NCI-H1417 treated with DMSO at 0.1 percent for 48 hours (cell line): ENCODE data around the gene DGKI.
"Not testable (repeated sequence)": the region's sequence is repeated elsewhere in the genome, so short reads cannot be mapped to it uniquely, and the experiment has no call there.

Experiments
- DNase-seq: peaks from one replicate; lab custom pipeline; 2025; lab: John Stamatoyannopoulos, UW

DGKI gene

DNA sequence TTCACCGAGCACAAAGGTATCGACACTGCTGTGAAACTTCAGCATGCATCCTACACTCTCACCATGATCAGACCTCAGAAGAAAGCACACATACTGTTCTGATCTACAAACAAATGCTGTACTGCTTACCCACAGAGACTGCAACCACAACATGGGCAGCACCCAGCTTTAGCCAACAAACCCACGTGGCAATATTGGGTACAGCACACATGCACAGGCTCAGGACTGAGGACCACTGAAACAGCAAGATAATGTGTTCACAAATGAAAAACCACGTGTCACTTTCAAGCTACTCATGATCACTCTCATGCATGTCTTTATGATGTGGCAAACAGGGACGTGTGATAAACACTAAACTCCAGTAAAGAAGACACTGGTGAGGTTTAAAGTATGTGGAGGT lies 383.9 kb downstream of the DGKI start:
- no peak for DNase-seq

DNA sequence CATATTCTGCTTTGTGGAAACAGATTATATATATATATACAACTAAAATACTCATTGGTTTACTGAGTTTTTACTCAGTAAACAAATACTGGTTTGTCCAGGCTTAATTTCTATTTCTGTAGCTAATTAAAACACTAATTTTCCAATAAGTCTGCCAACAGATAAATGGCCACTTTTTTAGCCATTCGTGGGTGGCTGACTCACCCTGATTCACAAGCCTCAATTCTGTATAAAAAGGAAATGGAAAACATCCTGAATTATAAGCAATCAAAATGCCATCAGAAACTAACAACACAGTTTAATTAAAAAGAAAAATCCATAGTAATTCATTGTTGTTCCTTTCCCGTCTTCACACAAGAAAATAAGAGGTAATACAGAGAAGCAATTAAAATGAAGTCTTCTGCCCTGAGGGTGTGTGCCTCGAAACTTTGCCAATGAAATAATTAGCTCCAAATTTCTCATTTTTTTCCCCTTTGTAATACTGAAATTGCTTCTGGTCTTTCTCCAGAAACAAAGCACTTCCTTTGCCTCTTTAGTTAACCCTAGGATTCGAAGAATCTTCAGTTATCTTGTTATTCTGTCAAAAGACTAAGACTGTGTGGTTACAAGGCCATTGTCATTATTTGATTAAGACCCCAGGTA lies 384.6 kb downstream of the DGKI start:
- no peak for DNase-seq

DNA sequence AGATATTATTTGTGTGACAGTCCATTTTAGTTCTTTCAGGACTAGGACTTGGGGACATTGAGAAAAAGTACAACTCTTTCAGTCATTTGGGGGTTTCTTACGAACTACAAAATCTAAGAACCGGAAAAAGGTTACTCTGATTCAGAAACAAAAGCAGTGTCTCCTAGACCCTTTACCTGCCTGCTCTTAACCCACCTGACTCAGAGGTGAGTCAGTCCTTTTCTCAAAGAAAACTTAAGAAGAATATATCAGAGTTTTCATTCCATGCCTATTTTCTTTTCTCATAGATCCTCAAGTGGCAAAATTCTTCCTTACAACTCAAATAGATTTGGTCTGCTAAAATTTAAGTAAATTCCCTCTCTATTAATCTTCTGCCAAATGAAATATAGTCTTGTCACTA lies 388.4 kb downstream of the DGKI start:
- DNase-seq = no peak

DNA sequence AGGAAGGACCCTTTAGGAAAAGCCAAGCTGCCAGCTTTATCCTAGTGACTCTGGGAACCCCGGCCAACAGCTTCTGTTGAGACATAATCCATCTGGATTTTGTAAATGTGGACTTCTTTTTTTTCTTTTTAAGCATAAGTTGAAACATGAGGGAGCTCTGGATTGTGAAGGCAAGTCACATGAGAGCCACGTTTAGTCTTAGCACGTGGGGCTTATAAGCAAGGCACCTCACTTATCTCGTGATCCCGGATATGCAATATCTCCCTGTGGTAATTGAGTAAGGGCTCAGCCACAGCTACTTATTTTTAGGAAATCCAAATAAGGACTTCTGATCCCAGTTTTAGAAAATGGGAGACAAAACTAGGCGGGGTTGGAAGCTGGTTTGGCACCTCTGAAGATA lies 392.0 kb downstream of the DGKI start:
- DNase-seq = no peak

DNA sequence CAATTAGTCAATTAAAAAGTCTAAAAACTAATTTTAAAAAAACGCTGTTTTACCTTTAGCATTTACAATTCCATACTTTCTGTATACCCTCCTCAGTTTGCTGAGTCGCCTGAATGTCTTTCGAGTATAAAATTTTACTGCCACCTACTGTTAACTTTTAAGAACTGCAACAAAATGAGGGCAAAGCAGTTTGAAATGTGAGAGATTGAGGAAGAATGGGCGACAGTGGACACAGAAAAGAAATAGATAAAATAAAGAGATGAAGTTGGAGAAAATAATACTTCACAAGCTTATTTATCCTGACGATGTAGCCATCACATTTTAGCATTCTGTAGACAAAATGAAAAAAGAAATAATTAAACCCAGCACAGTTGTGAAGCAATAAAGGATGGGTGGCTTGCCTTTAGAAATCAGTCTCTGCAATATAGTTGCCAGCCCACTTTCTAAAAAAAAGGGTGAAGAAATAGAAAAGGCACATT lies 392.5 kb downstream of the DGKI start:
- DNase-seq = peak; percentile 28

DNA sequence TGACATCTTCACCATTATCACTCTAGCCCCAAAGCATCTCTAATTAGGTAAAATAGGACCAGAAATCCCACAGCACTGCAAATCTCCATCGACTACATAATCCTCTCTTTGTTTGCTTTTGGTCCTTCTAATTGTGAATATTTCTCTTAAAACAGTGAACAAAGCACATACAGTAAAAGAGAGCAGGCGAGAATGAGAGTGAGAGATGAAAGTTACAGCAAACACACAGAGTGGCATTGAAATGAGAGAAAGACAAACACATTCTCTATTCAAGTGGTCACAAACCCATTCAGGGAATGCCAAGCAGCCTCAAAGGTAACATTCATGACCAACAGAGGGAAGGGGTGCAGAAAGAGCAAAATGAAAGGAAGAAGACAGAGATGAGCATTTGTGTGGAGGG lies 393.4 kb downstream of the DGKI start:
- DNase-seq = no peak

DNA sequence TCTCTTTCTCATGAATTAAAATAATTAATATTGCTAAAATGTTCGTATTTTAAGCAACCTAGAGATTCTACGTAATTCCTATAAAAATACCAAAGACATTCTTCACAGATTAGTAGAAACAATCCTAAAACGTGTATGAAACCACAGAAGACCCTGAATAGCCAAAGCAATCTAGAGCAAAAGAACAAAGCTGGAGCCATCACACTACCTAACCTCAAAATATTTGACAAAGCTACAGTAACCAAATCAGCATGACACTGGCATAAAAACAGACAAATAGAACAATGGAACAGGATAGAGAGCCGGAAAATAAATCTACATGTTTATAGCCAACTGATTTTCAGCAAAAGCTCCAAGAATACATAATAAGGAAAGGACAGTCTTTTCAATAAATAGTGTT lies 397.8 kb downstream of the DGKI start:
- DNase-seq = no peak

DNA sequence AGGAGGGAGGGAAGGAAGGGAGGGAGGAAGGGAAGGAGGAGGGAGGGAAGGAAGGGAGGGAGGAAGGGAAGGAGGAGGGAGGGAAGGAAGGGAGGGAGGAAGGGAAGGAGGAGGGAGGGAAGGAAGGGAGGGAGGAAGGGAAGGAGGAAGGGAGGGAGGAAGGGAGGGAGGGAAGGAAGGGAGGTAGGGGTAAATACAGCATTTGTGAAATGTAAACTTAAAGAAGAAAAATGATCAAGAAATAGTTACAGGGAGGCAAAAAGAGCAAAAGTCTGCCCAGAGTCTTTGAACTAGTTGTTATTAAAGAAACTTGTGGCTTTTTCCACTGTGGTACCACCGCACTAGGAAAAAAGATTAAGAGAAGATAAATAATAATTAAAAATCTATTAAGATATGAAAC lies 398.2 kb downstream of the DGKI start:
- DNase-seq = not testable (repeated sequence)

DNA sequence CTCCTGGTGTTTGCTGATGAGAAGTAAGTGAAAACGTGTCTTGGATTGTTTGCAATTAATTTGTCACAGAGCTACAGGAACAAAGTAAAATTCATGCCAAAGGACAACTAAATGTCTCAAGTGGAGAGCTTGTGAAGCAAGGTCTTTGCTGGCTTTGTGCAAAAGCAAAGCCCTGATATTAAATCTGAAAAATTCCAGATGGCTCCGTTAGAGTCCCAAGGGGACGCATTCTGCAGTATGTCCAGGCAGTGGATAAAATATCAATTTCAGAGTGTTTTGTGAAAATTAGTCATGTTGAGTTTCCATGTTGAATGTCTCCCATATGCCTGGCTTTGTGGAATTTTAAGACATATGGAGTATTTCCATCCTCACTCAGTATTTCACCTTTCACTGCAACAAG lies 400.7 kb downstream of the DGKI start:
- no peak for DNase-seq

DNA sequence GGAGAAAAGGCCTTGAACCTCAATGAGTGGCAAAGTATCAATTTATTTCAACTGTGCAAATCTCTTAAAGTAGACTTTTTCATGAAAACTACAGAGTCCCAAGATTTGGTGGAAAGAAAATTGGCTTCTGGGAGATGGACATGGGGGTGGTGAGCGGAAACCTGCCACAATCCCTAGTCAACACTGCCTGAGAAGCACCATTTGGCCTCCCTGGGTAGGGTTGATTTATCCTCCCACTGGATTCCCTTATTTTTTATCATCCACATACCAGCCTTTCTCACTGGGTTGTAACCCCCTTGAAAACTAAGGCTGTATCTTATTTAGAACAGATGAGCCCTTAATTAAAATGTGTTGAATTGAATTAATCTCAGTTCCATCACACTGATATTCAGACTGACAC lies 401.5 kb downstream of the DGKI start:
- DNase-seq = no peak

DNA sequence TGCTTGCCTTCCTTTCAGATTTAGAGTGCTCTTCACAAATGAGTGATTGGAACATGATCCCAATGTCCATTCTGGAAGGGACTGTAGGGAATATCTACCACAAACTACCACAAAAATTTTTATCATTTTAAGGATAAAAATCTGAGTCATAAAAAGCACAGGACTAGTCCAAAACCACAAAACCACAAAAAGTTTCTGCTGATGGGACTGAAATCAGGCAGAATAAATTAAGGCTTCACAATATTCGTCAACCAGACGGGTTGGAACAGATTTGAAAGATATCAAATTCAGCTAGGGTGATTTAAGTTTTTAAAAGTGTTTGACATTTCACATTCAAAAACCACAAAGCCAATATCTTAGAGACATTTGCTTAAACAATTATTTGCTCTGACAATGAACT lies 403.2 kb downstream of the DGKI start:
- DNase-seq = no peak

DNA sequence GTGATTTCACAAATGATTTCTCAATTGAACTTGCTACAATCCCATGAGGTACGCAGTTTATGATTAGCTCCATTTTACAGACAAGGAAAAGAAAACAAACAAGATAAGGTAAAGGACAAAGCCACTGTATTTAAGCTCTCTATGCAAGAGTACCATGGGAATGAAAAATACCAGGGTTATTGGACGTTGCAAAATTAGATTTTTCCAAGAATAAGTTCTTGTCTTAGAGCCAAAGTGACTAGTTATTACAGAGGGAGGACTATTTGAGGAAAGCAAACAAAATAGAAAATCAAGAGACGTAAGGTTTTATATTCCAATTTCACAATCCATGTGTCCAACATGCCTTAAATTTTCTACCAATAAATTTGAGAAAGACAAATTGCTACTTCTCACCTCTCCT lies 405.3 kb downstream of the DGKI start:
- DNase-seq = no peak

DNA sequence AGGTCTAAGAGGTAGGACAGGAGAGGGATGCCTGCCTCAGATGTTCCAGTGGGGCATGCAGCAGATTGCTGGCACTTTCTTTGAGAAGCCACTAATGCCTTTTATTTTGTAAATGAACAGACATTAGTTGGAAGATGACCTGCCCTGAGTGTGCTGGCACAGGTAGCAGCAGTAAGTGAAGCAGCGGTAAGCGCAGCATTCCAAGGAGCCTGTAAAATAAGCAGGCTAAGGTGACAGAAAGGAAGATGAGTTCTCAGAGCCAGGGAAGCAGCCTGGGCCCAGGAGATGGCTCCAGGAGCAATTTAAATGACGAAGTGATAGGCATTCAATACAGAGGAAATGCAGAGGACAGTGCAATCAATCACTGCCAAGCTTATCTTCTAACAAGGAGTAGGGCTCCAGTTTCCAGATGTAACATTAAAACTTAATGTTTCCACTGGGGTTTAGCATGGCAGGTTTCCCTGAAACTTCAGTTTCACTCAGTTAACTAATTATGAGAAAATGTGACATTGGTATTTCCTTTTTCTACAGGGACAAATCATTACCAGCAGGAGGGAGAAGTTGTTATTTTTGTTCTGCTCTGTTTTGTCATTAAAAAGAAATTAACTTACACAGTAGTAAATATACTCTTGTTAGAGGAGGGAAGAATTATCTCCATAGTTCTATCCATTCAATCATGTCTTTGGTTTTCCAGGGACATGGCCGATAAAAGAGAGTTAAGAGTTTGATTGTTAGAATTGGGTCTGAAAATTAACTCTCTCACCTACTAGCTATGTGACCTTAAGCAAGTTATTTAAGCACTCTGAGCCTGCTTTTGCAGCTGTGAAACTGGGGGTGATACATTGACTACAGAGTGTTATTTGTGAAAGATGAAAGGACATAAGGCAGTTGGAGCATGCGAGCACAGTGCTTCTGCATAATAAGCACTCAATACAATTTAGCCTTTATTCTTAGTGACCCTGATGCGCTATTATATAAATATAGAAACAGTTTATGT lies 406.6 kb downstream of the DGKI start:
- no peak for DNase-seq

DNA sequence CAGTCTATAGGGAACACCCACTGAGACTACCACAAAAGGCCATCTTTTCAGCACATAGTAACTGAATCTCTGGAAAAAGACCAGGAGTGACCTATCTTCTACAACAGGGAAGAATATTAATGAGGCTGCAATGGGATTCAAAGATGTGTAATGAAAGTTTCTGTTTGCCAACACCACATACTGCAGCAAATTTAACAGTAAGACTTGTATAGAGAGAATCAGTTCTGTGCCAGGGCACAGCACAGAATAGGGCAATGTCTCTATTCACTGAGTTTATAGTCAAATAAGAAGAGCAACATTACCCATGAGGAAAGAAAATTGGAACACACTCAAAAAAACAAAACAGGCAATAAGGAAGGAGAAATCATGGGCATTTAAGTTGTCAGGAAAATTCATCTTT lies 411.8 kb downstream of the DGKI start:
- DNase-seq = no peak

DNA sequence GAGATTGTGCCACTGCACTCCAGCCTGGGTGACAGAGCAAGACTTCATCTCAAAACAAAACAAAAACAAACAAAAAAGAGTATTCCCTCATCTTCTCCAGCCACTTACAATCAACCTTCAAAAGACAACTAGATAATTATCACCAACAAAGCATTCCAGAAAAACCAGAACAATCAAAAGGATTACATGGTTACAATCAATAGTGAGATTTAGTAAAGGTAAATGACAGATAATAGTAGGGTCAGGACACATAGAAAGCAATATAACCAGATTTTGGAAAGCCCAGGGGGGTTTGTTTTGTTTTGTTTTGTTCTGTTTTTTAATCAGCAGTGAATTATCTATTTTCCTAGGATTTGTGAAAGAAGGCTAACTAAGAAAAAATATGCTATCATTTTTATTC lies 412.2 kb downstream of the DGKI start:
- DNase-seq = no peak

DNA sequence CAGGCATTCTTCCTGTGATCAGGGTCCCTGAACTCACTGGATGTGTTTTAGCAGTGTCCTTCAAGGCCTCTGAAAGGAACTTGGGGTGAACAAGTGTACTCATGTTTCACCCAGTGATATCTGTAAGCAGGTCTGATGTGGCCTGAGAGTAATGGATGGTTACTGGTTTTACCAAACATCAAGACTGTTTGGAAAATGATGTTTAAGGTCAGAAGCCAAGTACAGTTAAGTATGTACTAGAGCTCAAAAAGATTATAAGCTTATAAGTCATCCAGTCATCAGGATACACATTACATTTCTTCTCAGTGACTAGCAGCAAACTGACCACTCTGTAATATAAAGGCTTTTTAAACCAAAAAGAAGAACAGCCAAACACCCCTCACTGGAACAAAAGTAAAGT lies 423.5 kb downstream of the DGKI start:
- no peak for DNase-seq

DNA sequence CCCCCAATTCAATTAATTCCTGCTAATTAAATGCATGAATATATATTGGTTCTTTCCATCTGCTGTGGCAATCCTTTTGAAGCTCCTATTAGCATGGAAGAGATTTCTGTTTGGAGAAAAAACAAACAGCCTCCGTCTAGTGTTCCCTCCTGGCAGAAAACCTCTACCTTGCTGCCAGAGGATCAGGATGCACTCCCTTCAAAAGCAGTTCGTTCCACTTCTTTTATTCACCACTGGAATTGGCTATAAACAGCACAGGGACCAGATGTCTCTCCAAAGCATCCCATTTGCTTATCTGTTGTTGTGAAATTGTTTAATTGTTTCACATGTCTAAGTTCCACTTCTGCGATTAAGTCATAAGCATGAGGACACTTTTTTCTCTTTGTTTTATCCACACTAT lies 425.4 kb downstream of the DGKI start:
- DNase-seq = no peak

DNA sequence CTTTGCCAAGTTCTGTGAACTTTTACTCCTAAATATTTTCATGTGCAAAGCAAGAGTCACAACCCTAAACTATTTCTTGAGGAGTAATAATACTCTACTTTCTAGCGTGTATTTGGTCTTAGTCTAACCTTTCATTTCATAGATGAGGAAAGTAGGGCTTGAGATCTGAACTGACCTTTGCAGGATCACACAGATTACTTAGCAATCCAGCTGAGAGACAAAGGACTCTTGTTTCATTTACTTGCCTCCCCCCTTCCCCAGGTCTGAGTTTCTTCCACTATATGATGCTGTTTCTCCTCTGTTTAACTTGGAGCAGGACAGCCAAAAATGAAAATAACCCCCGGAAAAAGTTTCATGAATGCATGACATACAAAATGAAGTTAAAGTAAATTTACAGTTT lies 427.9 kb downstream of the DGKI start:
- no peak for DNase-seq

DNA sequence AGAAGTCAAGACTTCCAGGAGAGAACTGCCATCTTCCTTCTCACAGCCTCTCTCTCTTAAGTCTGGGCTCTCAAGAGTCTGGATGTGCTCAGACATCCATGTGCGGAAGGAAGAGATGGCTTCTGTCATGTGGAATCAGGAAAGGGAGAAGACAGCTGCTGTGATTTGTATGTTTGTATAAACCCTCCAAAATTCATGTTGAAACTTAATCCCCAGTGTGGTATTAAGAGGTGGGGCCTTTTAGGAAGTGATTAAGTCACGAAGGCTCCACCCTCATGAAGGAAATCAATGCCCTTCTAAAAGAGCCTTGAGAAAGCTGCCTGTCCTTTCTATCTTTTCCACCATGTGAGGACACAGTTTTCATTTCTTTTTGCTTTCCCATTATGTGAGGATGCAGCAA lies 429.3 kb downstream of the DGKI start:
- no peak for DNase-seq

DNA sequence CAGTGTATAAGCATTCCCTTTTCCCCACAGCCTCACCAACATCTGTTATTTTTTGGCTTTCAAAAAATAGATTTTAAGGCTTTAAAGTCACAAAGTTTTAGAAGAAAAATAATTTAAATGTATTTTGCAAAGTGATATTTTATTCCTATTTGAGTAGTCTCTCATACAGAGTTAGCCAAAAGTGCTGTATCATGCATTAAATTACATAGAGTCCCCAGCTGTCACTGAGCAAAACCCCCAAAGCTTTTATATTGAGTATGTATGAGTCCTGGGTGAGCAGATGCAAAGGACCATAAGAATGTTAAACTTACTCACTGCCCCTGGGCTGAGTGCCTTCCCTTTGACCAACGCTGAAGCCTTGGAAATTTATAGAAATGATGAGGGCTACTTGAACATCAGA lies 432.9 kb downstream of the DGKI start:
- no peak for DNase-seq

DNA sequence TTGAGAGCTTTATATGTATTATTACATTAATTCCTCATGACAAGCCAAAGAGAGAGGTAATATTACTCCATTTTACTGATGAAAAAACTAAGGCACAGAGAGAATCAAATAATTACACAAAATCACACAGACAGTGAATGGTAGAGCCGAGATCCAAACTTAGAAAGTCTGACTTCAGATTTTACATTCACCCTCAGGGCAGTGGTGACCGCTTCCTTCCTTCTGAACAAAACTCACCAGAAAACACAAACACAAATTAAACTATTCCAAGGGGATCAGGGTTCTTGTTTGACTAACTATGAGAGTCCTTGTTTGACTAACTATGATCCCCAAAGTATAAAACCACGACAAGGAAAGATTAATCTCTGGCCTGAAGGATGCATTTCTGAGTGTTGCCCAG lies 435.3 kb downstream of the DGKI start:
- no peak for DNase-seq

DNA sequence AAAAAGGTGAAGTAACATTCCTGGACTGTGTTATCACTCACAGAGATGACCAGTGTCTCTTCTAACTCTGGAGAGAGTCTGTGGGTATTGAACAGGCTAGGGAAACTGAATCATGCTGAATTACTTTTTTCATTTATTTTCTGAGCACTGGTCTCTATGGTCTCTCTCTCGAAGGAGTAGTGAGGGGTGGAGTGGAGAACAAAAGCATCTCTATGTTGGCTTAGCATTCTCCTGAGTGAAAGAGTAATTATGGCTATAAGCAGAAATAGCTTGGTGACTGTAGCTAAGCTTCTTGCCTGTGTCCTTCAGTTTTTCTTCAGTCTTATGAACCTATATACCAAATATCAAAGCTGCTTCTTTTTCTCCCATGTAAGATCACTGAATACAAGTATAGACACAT lies 438.6 kb downstream of the DGKI start:
- DNase-seq = no peak

DNA sequence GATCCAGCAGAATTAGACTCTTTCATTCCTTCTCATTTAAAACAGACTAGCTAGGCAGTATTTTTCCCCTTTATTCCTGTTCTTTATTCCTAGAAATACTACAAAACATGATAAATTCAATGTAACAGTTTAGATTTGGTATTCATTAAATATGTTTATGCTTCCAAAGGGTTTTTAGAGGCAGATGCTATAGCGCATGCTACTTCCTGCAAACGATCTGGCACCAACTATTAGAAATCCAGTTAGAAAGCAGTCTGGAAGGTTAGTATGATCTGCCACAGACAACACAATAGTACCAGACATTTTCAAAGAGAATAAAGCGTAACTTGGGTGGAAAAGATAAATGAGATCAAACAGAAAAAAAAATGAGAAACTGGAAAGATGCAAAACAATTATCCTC lies 439.7 kb downstream of the DGKI start:
- DNase-seq = no peak
